OCI-LY7 (cell line): ENCODE measurements around the gene ENOX1. TPM values are rescaled to one million over a fixed set of nuclear protein-coding genes. Genes with fewer than 3 reads are reported as not detected.

ENCODE experiments used
- BruUV-seq: library from RNA; stranded (reverse); fragments of 400-500 nt; replicated peaks from 2 replicates; lab custom pipeline; 2021; lab: Mats Ljungman, UMichigan
- CTCF ChIA-PET: fragments of 300-600 bp; sonication (Branson Sonifier 250); formaldehyde crosslinking; loops from one replicate; lab custom pipeline; 2022; ENCODE audit warnings: antibody characterized with exemption; ENCODE audit not compliant: unreplicated experiment; lab: Charles Lee
- POLR2A ChIA-PET: fragments of 300-600 bp; sonication (Branson Sonifier 250); formaldehyde crosslinking; loops from one replicate; lab custom pipeline; 2022; ENCODE audit warnings: antibody characterized with exemption; lab: Charles Lee
- DNase-seq: peaks from one replicate; pipeline ENCODE4 v3.0.0-alpha.2; 2015; ENCODE audit warnings: low spot score
- H2AFZ ChIP-seq: fragments of 200-600 bp; sonication (generic), shearing (Covaris generic); 2 replicates; pipeline ENCODE4 v1.6.1; 2014; ENCODE audit warnings: mild to moderate bottlenecking, antibody characterized with exemption, low read length, moderate library complexity
- H3K27ac ChIP-seq: fragments of 200-600 bp; sonication (generic); 2 replicates; pipeline ENCODE4 v1.5.1; 2014; ENCODE audit warnings: mixed run types, low read depth, mild to moderate bottlenecking, moderate library complexity, low read length, inconsistent platforms; ENCODE audit not compliant: poor library complexity, severe bottlenecking
- H3K36me3 ChIP-seq: fragments of 200-600 bp; sonication (generic); 2 replicates; pipeline ENCODE4 v1.6.1; 2014; ENCODE audit warnings: mild to moderate bottlenecking, antibody characterized with exemption, low read length, moderate library complexity, mixed read lengths; ENCODE audit not compliant: insufficient read depth
- H3K4me1 ChIP-seq: fragments of 200-600 bp; sonication (generic); 2 replicates; pipeline ENCODE4 v1.5.1; 2014; ENCODE audit warnings: mild to moderate bottlenecking, low read length; ENCODE audit not compliant: insufficient read depth, poor library complexity, severe bottlenecking
- H3K4me2 ChIP-seq: fragments of 200-600 bp; sonication (generic); 2 replicates; pipeline ENCODE4 v1.6.1; 2014; ENCODE audit warnings: mild to moderate bottlenecking, low read length
- H3K4me3 ChIP-seq: fragments of 200-600 bp; sonication (generic); 2 replicates; pipeline ENCODE4 v1.5.1; 2014; ENCODE audit warnings: mild to moderate bottlenecking, low read depth, low read length; ENCODE audit not compliant: poor library complexity, severe bottlenecking
- H3K79me2 ChIP-seq: fragments of 200-600 bp; sonication (generic); 2 replicates; pipeline ENCODE4 v1.6.1; 2016; ENCODE audit warnings: low read depth, mild to moderate bottlenecking, low read length, moderate library complexity, mixed read lengths; ENCODE audit not compliant: insufficient read depth
- H3K9me2 ChIP-seq: fragments of 200-600 bp; sonication (generic); 2 replicates; pipeline ENCODE4 v1.6.1; 2016; ENCODE audit warnings: mild to moderate bottlenecking, low read length, mixed read lengths; ENCODE audit not compliant: insufficient read depth
- H3K9me3 ChIP-seq: fragments of 200-600 bp; sonication (generic); 2 replicates; pipeline ENCODE4 v1.6.1; 2014; ENCODE audit warnings: mild to moderate bottlenecking, mixed run types, low read length, mixed read lengths
- H4K20me1 ChIP-seq: fragments of 200-600 bp; sonication (generic); 2 replicates; pipeline ENCODE4 v1.6.1; 2014; ENCODE audit warnings: mild to moderate bottlenecking, antibody characterized with exemption, low read length, moderate library complexity, mixed read lengths; ENCODE audit not compliant: insufficient read depth
- EZH2phosphoT487 ChIP-seq: fragments of 200-600 bp; sonication (generic); IDR thresholded peaks from 2 replicates; pipeline ENCODE4 v1.6.1; 2018; ENCODE audit warnings: low read depth, borderline replicate concordance, mild to moderate bottlenecking, mixed run types, antibody characterized with exemption, low read length, moderate library complexity, mixed read lengths
- intact Hi-C: fragments of 100-400 bp; cut with micrococcal nuclease; formaldehyde crosslinking; loops from one replicate; pipeline ENCODE4 v1.10.0; 2022; ENCODE audit not compliant: unreplicated experiment
- total RNA-seq, 2 experiments: library from RNA; depleted of rRNA in 1 of 2; stranded (reverse); fragments of >200 nt in 1 of 2; shearing (Covaris generic) in 1 of 2; gene quantifications; 2 replicates each; pipeline ENCODE4 v1.2.3, GENCODE V29; 2014 to 2022
- TF ChIP-seq, protein P1 (sequence below): fragments of 200-600 bp; sonication (generic); conservative IDR thresholded peaks from 2 replicates; pipeline ENCODE4 v1.5.1; 2014; ENCODE audit warnings: mild to moderate bottlenecking, antibody characterized with exemption, low read length, moderate library complexity, mixed read lengths

The ENOX1 gene
- total RNA-seq, 2 experiments from 2014 or later, result 0.03 TPM; not detected in 1

- POLR2A ChIA-PET, result interaction anchor here (1.0 to 1.3 kb wide), 2 partner anchors 9 to 1907 kb away, joined by 3 to 6 read pairs; no protein-coding TSS in a partner anchor
- Histone ChIP-seq H3K9me3 (no peaks in the 10 kb centered on the region), H4K20me1 (no peaks in the 10 kb centered on the region), H3K4me1 (peaks cover 6% of the 10 kb centered on the region), H3K9me2 (no peaks in the 10 kb centered on the region; the same call in 1 of the 2 replicates), H2AFZ (no peak overlapping the region), H3K79me2 (no peaks in the 10 kb centered on the region), H3K4me3 (no peak overlapping the region), H3K27ac (no peak overlapping the region), H3K4me2 (no peak overlapping the region), H3K36me3 (no peaks in the 10 kb centered on the region)
- DNase-seq, result no peak
- no peak for TF ChIP-seq EZH2phosphoT487
- intact Hi-C loops, result no loop called here
- no TSS peak for BruUV-seq
- CTCF ChIA-PET, result no interaction called here
These were observed 5.5 kb upstream of the ENOX1 start for GRCh38 chr13:43792076-43792881.

DNA sequence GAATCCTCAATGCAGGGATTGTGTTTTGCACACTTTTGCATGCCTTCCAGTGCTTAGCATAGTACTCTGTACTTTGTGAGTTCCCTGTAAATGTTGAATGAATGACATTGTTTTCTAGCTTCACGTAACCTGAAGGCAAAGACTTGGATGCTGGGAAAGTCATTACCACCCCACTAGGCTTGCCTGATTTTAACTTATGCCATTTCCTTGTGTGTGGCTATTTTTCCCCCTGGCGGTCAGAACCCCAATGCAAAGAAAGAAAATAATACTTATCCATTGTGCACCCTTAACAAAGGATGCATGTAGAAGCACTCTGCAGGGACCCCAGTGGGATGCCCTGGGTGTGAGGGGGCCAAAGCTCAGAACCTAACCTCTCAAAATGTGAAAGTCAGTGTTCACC lies 1.2 kb upstream of the ENOX1 start:
- Histone ChIP-seq H3K9me3 (no peaks in the 10 kb centered on the region), H3K4me1 (peaks cover 12% of the 10 kb centered on the region), H4K20me1 (peaks cover 4% of the 10 kb centered on the region; the same call in 1 of the 2 replicates), H3K4me3 (peak overlapping the region; percentile 70), H2AFZ (peak overlapping the region; percentile 62), H3K79me2 (no peaks in the 10 kb centered on the region), H3K27ac (no peak overlapping the region), H3K36me3 (no peaks in the 10 kb centered on the region), H3K4me2 (peak overlapping the region; percentile 86), H3K9me2 (no peaks in the 10 kb centered on the region; the same call in 1 of the 2 replicates)
- no peak for TF ChIP-seq EZH2phosphoT487
- TF ChIP-seq, protein P1, sequence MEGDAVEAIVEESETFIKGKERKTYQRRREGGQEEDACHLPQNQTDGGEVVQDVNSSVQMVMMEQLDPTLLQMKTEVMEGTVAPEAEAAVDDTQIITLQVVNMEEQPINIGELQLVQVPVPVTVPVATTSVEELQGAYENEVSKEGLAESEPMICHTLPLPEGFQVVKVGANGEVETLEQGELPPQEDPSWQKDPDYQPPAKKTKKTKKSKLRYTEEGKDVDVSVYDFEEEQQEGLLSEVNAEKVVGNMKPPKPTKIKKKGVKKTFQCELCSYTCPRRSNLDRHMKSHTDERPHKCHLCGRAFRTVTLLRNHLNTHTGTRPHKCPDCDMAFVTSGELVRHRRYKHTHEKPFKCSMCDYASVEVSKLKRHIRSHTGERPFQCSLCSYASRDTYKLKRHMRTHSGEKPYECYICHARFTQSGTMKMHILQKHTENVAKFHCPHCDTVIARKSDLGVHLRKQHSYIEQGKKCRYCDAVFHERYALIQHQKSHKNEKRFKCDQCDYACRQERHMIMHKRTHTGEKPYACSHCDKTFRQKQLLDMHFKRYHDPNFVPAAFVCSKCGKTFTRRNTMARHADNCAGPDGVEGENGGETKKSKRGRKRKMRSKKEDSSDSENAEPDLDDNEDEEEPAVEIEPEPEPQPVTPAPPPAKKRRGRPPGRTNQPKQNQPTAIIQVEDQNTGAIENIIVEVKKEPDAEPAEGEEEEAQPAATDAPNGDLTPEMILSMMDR, result peak; percentile 53
- peak; percentile 11 for DNase-seq
- intact Hi-C loops, result no loop called here
- POLR2A ChIA-PET, result interaction anchor here (0.6 kb wide), 1 partner anchor 11 kb away, joined by 4 read pairs; no protein-coding TSS in a partner anchor
- CTCF ChIA-PET, result no interaction called here
- no TSS peak for BruUV-seq

GRCh38 chr13:43787518-43787891 lies 733 bp upstream of the ENOX1 start:
- Histone ChIP-seq H3K36me3 (no peaks in the 10 kb centered on the region), H2AFZ (peak overlapping the region; percentile 62), H3K4me1 (peaks cover 12% of the 10 kb centered on the region), H3K9me3 (no peaks in the 10 kb centered on the region), H3K27ac (no peak overlapping the region), H3K9me2 (no peaks in the 10 kb centered on the region; the same call in 1 of the 2 replicates), H3K79me2 (no peaks in the 10 kb centered on the region), H4K20me1 (peaks cover 4% of the 10 kb centered on the region; the same call in 1 of the 2 replicates), H3K4me2 (peak overlapping the region; percentile 86), H3K4me3 (peak overlapping the region; percentile 70)
- ChIA-PET POLR2A (interaction anchor here (0.6 kb wide), 1 partner anchor 11 kb away, joined by 4 read pairs; no protein-coding TSS in a partner anchor), CTCF (no interaction called here)
- no peak for DNase-seq
- BruUV-seq, result no TSS peak
- TF ChIP-seq, protein P1, result no peak
- no peak for TF ChIP-seq EZH2phosphoT487
- intact Hi-C loops, result no loop called here
